HCT116 (cell line): Measurements from ENCODE around the gene ELL3. TPM values are rescaled to one million over a fixed set of nuclear protein-coding genes. Genes with fewer than 3 reads are reported as not detected.
"Not testable (repeated sequence)": the region's sequence is repeated elsewhere in the genome, so short reads cannot be mapped to it uniquely, and the experiment has no call there.

Source experiments
- ATAC-seq: fragments of 200-7000 bp; cut with Tn5 transposase; 2 replicates; pipeline ENCODE4 v1.9.1; 2020; ENCODE audit warnings: mild to moderate bottlenecking, moderate library complexity
- BruUV-seq: library from RNA; stranded (reverse); fragments of 400-500 nt; replicated peaks from 2 replicates; lab custom pipeline; 2021; lab: Mats Ljungman, UMichigan
- CTCF ChIA-PET: fragments of 300-600 bp; sonication (Branson Sonifier 250); formaldehyde crosslinking; loops from one replicate; lab custom pipeline; 2021; ENCODE audit warnings: antibody characterized with exemption; lab: Charles Lee
- POLR2A ChIA-PET: fragments of 300-600, 350-600 bp; sonication (Branson Sonifier 250); formaldehyde crosslinking; loops from one replicate; lab custom pipeline; 2021; ENCODE audit warnings: antibody characterized with exemption; lab: Charles Lee
- RAD21 ChIA-PET, 2 experiments: fragments of 300-600 bp; sonication (Branson Sonifier 250); formaldehyde crosslinking; loops; one replicate each; lab custom pipeline; 2023; ENCODE audit warnings: low total read pairs in 2 of 2; ENCODE audit not compliant: uncharacterized antibody in 2 of 2, unreplicated experiment in 2 of 2, low non-redundant PET in 1 of 2; lab: Charles Lee
- DNase-seq: peaks from one replicate; pipeline ENCODE4 v3.0.0-alpha.2; 2010; ENCODE audit warnings: low read depth, low spot score
- H2AFZ ChIP-seq: fragments of 200-600 bp; shearing (Covaris generic), sonication (generic); 2 replicates; pipeline ENCODE4 v1.6.1; 2017; ENCODE audit warnings: low read depth, mixed run types, mixed read lengths, antibody characterized with exemption, low read length; ENCODE audit not compliant: poor library complexity, severe bottlenecking
- H3K27ac ChIP-seq: 2 replicates; pipeline ENCODE4 v1.5.1; 2012; ENCODE audit warnings: low read depth, low read length
- H3K27me3 ChIP-seq: fragments of 200-600 bp; sonication (generic); 2 replicates; pipeline ENCODE4 v1.6.1; 2016; ENCODE audit warnings: mixed run types, low read length, mixed read lengths; ENCODE audit not compliant: insufficient read depth
- H3K36me3 ChIP-seq, 2 experiments: fragments of 200-500 bp in 1 of 2; fragments of 200-600 bp in 1 of 2; sonication (Bioruptor generic) in 1 of 2; sonication (generic) in 1 of 2; 2 replicates each; pipeline versions ENCODE4 v1.5.1 to v1.6.1; 2014 to 2016; ENCODE audit warnings: low read length in 2 of 2, inconsistent platforms in 1 of 2, mixed read lengths in 1 of 2, mixed run types in 1 of 2; ENCODE audit not compliant: insufficient read depth in 2 of 2, control insufficient read depth in 1 of 2
- H3K4me1 ChIP-seq, 2 experiments: fragments of 200-600 bp in 1 of 2; sonication (generic) in 1 of 2; 2 replicates each; pipeline versions ENCODE4 v1.5.1 to v1.6.1; 2012 to 2017; ENCODE audit warnings: low read length in 2 of 2, inconsistent platforms in 1 of 2, mild to moderate bottlenecking in 1 of 2, mixed read lengths in 1 of 2, mixed run types in 1 of 2, moderate library complexity in 1 of 2; ENCODE audit not compliant: insufficient read depth in 2 of 2, control insufficient read depth in 1 of 2
- H3K4me2 ChIP-seq: fragments of 200-600 bp; sonication (generic); 2 replicates; pipeline ENCODE4 v1.6.1; 2017; ENCODE audit warnings: mixed run types, low read length, mixed read lengths
- H3K4me3 ChIP-seq, 2 experiments: fragments of 200-600 bp in 1 of 2; sonication (generic) in 1 of 2; replicated peaks in 1 of 2; 2 replicates each; pipeline ENCODE4 v1.5.1; 2011 to 2016; ENCODE audit warnings: low read length in 2 of 2, control low read depth in 1 of 2, low read depth in 1 of 2, mild to moderate bottlenecking in 1 of 2, mixed read lengths in 1 of 2, mixed run types in 1 of 2
- H3K79me2 ChIP-seq: fragments of 200-600 bp; sonication (generic); 2 replicates; pipeline ENCODE4 v1.6.1; 2017; ENCODE audit warnings: mild to moderate bottlenecking, mixed run types, low read length, moderate library complexity, mixed read lengths; ENCODE audit not compliant: insufficient read depth
- H3K9ac ChIP-seq: fragments of 200-600 bp; sonication (generic); 2 replicates; pipeline ENCODE4 v1.6.1; 2016; ENCODE audit warnings: low read length, mixed read lengths
- H3K9me2 ChIP-seq: fragments of 200-600 bp; sonication (generic), shearing (Covaris generic); 2 replicates; pipeline ENCODE4 v1.6.1; 2017; ENCODE audit warnings: mixed run types, mild to moderate bottlenecking, moderate library complexity; ENCODE audit not compliant: insufficient read depth
- H3K9me3 ChIP-seq, 2 experiments: fragments of 200-500 bp in 1 of 2; fragments of 200-600 bp in 1 of 2; sonication (Bioruptor generic) in 1 of 2; sonication (generic) in 1 of 2; 2 replicates each; pipeline ENCODE4 v1.6.1; 2014 to 2017; ENCODE audit warnings: low read length in 2 of 2, mixed read lengths in 2 of 2, inconsistent platforms in 1 of 2, low read depth in 1 of 2, mild to moderate bottlenecking in 1 of 2, mixed run types in 1 of 2, moderate library complexity in 1 of 2; ENCODE audit not compliant: control insufficient read depth in 1 of 2, insufficient read depth in 1 of 2
- H4K20me1 ChIP-seq: fragments of 200-600 bp; sonication (generic), shearing (Covaris generic); 2 replicates; pipeline ENCODE4 v1.6.1; 2017; ENCODE audit warnings: mixed run types, mild to moderate bottlenecking, moderate library complexity; ENCODE audit not compliant: insufficient read depth
- EGR1 ChIP-seq: IDR thresholded peaks from 2 replicates; pipeline ENCODE4 v1.6.1; 2012; ENCODE audit warnings: low read depth
- EZH2 ChIP-seq: fragments of 200-600 bp; sonication (generic); IDR thresholded peaks from 2 replicates; pipeline ENCODE4 v1.6.1; 2017; ENCODE audit warnings: antibody characterized with exemption, mixed run types
- FOSL1 ChIP-seq: IDR thresholded peaks from 2 replicates; pipeline ENCODE4 v1.6.1; 2012; ENCODE audit warnings: low read depth
- RAD21 ChIP-seq: IDR thresholded peaks from 2 replicates; pipeline ENCODE4 v1.6.1; 2012; ENCODE audit warnings: low read depth, mild to moderate bottlenecking
- SP1 ChIP-seq: IDR thresholded peaks from 2 replicates; pipeline ENCODE4 v1.6.1; 2012; ENCODE audit warnings: low read depth
- TCF7L2 ChIP-seq: IDR thresholded peaks from 2 replicates; pipeline ENCODE4 v1.7.0; 2011; ENCODE audit warnings: borderline replicate concordance, inconsistent platforms; ENCODE audit not compliant: insufficient read depth, insufficient read length; ENCODE audit errors: extremely low read depth
- ZFX ChIP-seq: fragments of 450-650 bp; IDR thresholded peaks from 2 replicates; pipeline ENCODE4 v1.6.1; 2017
- intact Hi-C: fragments of 100-400 bp; cut with micrococcal nuclease; formaldehyde crosslinking; loops from 2 replicates; pipeline ENCODE4 v1.10.0; 2022
- total RNA-seq: library from RNA; stranded (reverse); gene quantifications from one replicate; pipeline ENCODE4 v1.2.1, GENCODE V29; 2021; ENCODE audit not compliant: unreplicated experiment
- TF ChIP-seq, protein P1 (sequence below): IDR thresholded peaks from 2 replicates; pipeline ENCODE4 v1.6.1; 2012; ENCODE audit warnings: low read depth
- TF ChIP-seq, protein P2 (sequence below): IDR thresholded peaks from 2 replicates; pipeline ENCODE4 v1.6.1; 2011; ENCODE audit warnings: mild to moderate bottlenecking, low read length, moderate library complexity; ENCODE audit not compliant: insufficient replicate concordance; ENCODE audit errors: extremely low read depth

ELL3 gene
- total RNA-seq, 1 experiment from 2014 or later, result 16.2 TPM

DNA sequence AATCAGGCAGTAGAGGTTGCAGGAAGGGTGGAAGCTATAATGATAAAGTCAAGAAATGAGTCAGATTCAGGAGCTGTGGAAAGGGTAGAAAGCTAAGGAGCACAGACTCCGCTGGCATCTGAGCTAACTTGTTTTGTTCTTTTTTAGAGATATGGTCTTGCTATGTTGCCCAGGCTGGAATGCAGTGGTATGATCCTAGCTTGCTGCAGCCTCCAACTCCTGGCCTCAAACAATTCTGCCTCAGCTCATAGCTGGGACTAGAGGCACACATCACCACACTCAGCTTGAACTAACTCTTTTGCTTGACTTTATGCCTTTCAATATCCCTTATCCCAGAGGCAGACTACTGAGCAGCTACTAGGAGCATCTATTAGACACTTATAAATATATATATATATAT is 50.5 kb downstream of the ELL3 start:
- H3K9me2 ChIP-seq, H4K20me1 ChIP-seq, H3K27ac ChIP-seq, H3K9me3 ChIP-seq, H2AFZ ChIP-seq, BruUV-seq, intact Hi-C loops, CTCF ChIA-PET, RAD21 ChIA-PET, DNase-seq, POLR2A ChIA-PET, H3K79me2 ChIP-seq, ATAC-seq, H3K4me2 ChIP-seq, H3K4me3 ChIP-seq, H3K4me1 ChIP-seq, H3K36me3 ChIP-seq, H3K9ac ChIP-seq, H3K27me3 ChIP-seq: not testable (repeated sequence)

DNA sequence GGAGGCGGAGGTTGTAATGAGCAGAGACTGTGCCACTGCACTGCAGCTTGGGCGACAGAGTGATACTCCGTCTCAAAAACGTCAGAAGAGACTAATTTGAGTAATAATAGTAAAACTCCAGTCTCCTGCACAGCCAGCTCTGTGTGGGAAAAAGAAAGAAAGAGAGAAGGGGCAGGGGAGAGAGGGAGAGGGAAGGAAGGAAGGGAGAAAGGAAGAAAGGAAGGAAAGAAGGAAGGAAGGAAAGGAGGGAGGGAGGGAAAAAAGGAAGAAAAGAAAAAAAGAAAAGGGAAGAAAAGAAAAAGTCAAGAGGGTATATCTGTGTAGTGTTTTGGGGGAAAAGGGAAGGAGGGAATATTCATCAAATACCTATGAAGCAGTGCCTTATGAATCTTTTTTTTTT is 53.6 kb downstream of the ELL3 start:
- no peak for ATAC-seq
- no TSS peak for BruUV-seq
- Histone ChIP-seq H4K20me1 (no peaks in the 10 kb centered on the region), H3K27me3 (no peaks in the 10 kb centered on the region), H2AFZ (no peak overlapping the region), H3K9ac (no peak overlapping the region), H3K4me3 (no peak overlapping the region), H3K36me3 (no peaks in the 10 kb centered on the region), H3K4me2 (no peak overlapping the region), H3K9me3 (no peaks in the 10 kb centered on the region), H3K79me2 (no peaks in the 10 kb centered on the region), H3K4me1 (no peaks in the 10 kb centered on the region), H3K27ac (no peak overlapping the region), H3K9me2 (no peaks in the 10 kb centered on the region)
- ChIA-PET CTCF (no interaction called here), POLR2A (no interaction called here), RAD21 (no interaction called here)
- no peak for DNase-seq
- intact Hi-C loops, result no loop called here
- TF ChIP-seq ZFX, result no peak
- TF ChIP-seq, protein P1, sequence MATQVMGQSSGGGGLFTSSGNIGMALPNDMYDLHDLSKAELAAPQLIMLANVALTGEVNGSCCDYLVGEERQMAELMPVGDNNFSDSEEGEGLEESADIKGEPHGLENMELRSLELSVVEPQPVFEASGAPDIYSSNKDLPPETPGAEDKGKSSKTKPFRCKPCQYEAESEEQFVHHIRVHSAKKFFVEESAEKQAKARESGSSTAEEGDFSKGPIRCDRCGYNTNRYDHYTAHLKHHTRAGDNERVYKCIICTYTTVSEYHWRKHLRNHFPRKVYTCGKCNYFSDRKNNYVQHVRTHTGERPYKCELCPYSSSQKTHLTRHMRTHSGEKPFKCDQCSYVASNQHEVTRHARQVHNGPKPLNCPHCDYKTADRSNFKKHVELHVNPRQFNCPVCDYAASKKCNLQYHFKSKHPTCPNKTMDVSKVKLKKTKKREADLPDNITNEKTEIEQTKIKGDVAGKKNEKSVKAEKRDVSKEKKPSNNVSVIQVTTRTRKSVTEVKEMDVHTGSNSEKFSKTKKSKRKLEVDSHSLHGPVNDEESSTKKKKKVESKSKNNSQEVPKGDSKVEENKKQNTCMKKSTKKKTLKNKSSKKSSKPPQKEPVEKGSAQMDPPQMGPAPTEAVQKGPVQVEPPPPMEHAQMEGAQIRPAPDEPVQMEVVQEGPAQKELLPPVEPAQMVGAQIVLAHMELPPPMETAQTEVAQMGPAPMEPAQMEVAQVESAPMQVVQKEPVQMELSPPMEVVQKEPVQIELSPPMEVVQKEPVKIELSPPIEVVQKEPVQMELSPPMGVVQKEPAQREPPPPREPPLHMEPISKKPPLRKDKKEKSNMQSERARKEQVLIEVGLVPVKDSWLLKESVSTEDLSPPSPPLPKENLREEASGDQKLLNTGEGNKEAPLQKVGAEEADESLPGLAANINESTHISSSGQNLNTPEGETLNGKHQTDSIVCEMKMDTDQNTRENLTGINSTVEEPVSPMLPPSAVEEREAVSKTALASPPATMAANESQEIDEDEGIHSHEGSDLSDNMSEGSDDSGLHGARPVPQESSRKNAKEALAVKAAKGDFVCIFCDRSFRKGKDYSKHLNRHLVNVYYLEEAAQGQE, result no peak
- no peak for TF ChIP-seq TCF7L2
- no peak for TF ChIP-seq SP1
- TF ChIP-seq EGR1, result no peak
- no peak for TF ChIP-seq EZH2
- TF ChIP-seq RAD21, result no peak
- no peak for TF ChIP-seq FOSL1
- TF ChIP-seq, protein P2, sequence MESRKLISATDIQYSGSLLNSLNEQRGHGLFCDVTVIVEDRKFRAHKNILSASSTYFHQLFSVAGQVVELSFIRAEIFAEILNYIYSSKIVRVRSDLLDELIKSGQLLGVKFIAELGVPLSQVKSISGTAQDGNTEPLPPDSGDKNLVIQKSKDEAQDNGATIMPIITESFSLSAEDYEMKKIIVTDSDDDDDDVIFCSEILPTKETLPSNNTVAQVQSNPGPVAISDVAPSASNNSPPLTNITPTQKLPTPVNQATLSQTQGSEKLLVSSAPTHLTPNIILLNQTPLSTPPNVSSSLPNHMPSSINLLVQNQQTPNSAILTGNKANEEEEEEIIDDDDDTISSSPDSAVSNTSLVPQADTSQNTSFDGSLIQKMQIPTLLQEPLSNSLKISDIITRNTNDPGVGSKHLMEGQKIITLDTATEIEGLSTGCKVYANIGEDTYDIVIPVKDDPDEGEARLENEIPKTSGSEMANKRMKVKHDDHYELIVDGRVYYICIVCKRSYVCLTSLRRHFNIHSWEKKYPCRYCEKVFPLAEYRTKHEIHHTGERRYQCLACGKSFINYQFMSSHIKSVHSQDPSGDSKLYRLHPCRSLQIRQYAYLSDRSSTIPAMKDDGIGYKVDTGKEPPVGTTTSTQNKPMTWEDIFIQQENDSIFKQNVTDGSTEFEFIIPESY, result no peak
